NCI-H187 (cell line): ENCODE results near the gene SLC9A4.

ENCODE experiments used
- DNase-seq, 2 experiments: peaks; one replicate each; lab custom pipeline; 2025; lab: John Stamatoyannopoulos, UW

Gene SLC9A4

GRCh38 chr2:102455061-102455670, 17.9 kb upstream of the SLC9A4 start:
- no peak for DNase-seq

- DNase-seq, result no peak
Observed at GRCh38 chr2:102460467-102460866, 12.6 kb upstream of the SLC9A4 start.

DNA sequence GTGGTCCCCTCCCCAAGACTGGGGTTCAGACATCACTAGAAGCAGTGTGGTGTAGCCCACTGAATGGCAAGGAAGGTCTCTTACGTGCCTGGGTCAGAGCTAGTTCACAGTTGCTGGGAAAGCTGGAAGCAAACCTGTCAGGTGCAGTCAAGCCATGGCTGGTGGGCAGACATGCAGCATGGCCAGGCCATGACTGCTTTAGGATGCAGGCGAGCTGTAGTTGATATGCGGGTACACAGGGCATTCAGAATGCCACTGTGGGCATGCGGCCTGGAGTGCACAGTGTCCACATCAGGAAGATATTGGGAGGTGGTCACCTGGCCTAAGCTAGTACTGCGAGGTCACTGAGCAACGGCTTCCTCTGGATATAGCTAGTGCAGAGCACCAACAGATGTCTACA, 11.8 kb upstream of the SLC9A4 start:
- DNase-seq, result no peak

- DNase-seq, result no peak
Observed at GRCh38 chr2:102463160-102463559, 9.9 kb upstream of the SLC9A4 start.

DNA sequence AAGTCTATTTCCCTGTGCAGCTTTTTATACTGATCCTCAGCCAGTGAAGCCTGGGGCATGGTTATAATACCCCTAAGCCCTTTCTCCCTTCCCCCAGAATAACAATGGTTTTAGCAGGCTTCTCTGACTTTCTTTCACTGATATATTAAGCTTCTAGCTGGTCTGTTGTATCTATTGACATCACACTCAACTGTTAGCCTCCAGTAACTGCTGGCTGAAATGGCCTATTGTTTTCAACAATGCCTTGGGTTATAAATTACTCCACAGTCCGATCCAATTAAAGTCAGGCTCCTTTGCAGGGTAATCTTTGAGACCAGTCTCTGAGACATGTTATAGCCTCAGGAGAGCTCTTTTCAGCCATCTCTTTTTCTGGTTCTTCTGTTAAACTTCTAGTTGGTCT, 2.9 kb upstream of the SLC9A4 start:
- no peak for DNase-seq

- DNase-seq, result no peak
Observed at GRCh38 chr2:102473631-102474030, 605 bp downstream of the SLC9A4 start.

- DNase-seq, result no peak
Observed at GRCh38 chr2:102474785-102475184, 1.8 kb downstream of the SLC9A4 start.

- no peak for DNase-seq
Observed at GRCh38 chr2:102478686-102479470, 5.9 kb downstream of the SLC9A4 start.

- no peak for DNase-seq
Observed at GRCh38 chr2:102480285-102481195, 7.5 kb downstream of the SLC9A4 start.

DNA sequence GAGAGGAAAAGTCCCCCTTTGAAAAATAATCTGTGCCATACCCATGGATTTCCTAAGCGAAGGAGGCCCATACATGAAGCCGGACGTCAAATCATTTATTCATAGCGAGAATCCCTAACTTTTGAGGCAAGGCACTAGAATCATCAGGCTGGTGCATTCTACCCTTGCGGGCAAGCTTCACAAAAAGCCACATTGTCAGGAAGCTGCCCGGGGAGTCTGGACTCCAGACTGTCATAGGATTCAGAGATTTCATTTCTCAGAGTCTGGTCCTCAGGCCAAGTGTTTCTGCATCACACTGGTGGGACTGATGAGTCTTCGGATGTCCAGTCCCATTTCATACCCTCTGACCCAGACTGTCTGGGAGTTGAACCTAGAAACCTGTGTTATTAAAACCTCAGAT, 8.9 kb downstream of the SLC9A4 start:
- no peak for DNase-seq

- DNase-seq, result no peak
Observed at GRCh38 chr2:102483086-102483485, 10.1 kb downstream of the SLC9A4 start.

DNA sequence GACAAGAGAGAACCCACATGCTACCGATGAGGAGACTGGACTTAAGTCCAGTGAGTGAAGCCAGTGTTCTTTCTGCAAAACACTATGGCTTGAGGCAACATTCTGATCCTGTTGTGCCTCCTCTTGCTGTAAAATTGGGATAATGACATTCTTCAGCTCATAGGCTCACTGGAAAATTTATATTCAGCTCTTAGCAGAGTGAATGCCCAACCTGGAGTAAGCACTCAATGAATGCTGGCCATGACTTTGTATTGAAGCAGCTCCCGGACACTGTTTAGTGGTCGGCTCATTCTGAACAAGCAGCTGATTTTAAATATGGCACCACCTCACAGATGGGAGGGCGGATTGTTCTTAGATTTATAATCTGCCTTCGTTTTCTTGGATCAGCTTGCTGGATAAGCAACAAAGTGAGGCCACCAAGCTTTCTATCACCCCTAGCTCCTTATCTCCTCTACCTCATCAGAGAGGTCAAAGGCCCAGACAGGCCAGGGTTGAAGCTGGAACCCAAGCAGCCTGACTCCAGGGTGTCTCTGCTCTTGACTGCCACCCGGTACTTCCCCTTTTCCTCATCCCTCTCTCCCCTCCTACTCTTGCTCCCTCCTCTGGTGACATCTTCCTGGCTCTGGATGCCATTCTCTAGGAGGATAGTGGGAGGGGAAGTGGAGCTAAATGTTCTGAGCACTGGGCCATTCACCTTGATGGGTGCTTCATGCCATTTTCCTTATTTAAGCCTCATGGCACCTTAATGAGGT, 11.5 kb downstream of the SLC9A4 start:
- no peak for DNase-seq

GRCh38 chr2:102485147-102485785, 12.2 kb downstream of the SLC9A4 start:
- DNase-seq, result no peak

DNA sequence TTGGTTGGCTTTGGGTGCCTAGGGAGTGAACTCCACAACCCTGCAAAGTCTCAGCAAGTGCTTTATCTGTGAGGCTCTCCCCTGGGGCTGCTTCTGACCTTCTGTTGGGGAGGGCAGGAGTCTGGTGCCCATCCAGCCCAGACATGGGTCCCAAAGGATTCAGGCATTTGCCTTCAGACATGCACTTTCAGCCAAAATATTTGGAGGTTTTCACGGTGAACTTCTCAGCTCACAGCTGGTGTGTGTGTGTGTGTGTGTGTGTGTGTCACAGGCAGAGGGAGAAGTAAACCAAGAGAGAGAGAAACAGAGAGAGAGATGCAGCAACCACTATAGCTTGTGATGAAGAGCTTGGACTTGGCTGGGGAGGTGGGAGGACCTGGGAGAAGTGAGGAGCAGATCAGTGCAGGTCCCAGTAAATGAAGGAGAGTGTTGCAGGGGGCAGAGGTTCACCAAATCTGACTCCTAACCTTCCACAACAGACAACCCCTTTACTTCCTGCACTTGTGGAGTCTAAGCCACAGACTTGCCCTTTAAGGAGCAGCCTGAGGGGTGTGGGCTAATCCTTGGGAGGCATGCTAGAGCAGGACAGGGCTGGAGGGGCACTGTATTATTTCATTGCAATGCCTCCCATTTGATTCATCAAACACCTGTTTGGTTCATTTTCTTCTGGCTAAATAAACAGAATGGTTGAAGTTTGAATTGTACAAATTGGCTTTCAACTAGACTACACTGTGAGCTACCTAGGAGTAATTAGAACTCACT, 14.1 kb downstream of the SLC9A4 start:
- DNase-seq, result no peak

GRCh38 chr2:102487761-102488462, 14.9 kb downstream of the SLC9A4 start:
- DNase-seq, result no peak

DNA sequence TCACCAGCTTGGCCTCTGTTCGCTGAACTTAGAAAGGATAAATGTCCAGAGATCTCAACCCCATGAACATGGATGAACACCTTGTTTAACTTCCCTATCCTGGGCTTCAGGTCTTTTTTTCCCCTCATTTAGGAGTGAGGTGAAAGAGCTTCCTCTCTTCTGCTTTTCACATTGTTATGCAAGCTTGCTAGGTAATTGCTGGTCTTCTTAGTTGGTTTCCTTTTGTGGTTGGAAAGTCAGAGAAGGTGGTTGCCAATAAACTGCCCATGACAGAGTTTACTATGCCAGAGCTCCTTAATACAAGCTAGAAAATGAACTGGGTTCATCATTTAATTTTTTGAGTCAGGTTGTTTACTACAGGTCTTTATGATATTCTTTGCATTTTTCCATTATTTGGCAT, 16.6 kb downstream of the SLC9A4 start:
- DNase-seq, result no peak

DNA sequence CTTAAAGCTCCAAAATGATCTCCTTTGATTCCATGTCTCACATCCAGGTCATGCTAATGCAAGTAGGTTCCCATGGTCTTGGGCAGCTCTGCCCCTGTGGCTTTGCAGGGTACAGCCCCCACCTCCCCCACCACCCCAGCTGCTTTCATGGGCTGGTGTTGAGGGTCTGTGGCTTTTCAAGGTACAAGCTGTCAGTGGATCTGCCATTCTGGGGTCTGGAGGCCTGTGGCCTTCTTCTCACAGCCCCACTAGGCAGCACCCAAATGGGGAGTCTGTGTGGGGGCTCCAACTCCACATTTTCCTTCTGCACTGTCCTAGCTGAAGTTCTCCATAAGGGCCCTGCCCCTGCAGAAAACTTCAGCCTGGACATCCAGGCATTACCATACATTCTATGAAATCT, 19.0 kb downstream of the SLC9A4 start:
- DNase-seq, result no peak

DNA sequence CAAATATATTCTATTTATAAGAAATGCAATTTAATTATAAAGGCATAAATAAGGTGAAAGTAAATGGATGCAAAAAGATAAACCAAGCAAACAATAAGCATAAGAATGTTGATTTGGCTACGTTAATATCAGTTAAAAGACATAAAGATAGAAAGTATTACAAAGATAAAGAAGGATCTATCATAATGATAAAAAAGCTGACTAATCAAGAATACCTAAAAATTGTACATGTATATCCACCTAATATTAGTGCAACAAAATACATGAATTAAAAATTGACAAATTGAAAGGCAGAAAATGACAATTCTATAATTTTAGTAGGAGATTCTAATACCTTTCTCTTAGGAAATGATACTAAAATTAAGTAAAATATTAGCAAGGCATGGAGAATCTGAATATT, 21.5 kb downstream of the SLC9A4 start:
- no peak for DNase-seq

GRCh38 chr2:102498414-102498813, 25.4 kb downstream of the SLC9A4 start:
- DNase-seq, result no peak

DNA sequence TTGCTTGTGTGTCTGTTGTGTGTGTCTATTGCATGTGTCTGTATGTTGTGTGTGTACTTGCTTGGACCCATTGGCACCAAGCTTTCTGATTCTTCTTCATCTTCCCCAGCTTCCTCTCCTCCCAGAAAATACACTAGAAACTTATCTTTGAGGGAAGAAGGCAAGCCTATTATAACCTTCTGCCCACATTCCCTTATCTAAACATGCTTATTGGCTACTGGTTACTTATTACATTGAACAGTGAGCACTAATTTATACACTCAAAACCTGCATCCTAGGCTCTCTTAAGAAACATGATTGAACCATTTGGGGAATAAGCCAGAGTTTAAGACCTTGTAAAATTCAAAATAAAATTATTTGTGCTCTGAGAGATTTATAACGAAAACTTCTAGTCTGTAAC, 26.5 kb downstream of the SLC9A4 start:
- DNase-seq, result no peak
